HCT116 (cell line): ENCODE data around the gene TM9SF2.

Experiments used
- CBX3 ChIP-seq: IDR thresholded peaks from 2 replicates; pipeline ENCODE4 v1.6.1; 2012; ENCODE audit warnings: low read depth
- CTCF ChIP-seq, 3 experiments: fragments of 200-600 bp in 1 of 3; sonication (generic) in 1 of 3; IDR thresholded peaks in 2 of 3; conservative IDR thresholded peaks in 1 of 3; 2 replicates each; pipeline ENCODE4 v1.5.1; 2012 to 2017; ENCODE audit warnings: low read depth in 2 of 3, low read length in 2 of 3, antibody characterized with exemption in 1 of 3, borderline replicate concordance in 1 of 3, control low read depth in 1 of 3, mild to moderate bottlenecking in 1 of 3, mixed read lengths in 1 of 3, mixed run types in 1 of 3, moderate library complexity in 1 of 3; ENCODE audit not compliant: insufficient read depth in 1 of 3
- EGR1 ChIP-seq: IDR thresholded peaks from 2 replicates; pipeline ENCODE4 v1.6.1; 2012; ENCODE audit warnings: low read depth
- ELF1 ChIP-seq: IDR thresholded peaks from 2 replicates; pipeline ENCODE4 v1.6.1; 2012; ENCODE audit warnings: low read depth, borderline replicate concordance
- EZH2 ChIP-seq: fragments of 200-600 bp; sonication (generic); IDR thresholded peaks from 2 replicates; pipeline ENCODE4 v1.6.1; 2017; ENCODE audit warnings: antibody characterized with exemption, mixed run types
- EZH2phosphoT487 ChIP-seq: fragments of 200-600 bp; IDR thresholded peaks from 2 replicates; pipeline ENCODE4 v1.6.1; 2018; ENCODE audit warnings: antibody characterized with exemption, borderline replicate concordance
- MAX ChIP-seq: IDR thresholded peaks from 2 replicates; pipeline ENCODE4 v1.6.1; 2012
- POLR2A ChIP-seq: IDR thresholded peaks from 2 replicates; pipeline ENCODE4 v1.7.0; 2011; ENCODE audit warnings: borderline replicate concordance; ENCODE audit not compliant: insufficient read depth, insufficient read length; ENCODE audit errors: extremely low read depth
- POLR2AphosphoS5 ChIP-seq: IDR thresholded peaks from 2 replicates; pipeline ENCODE4 v1.6.1; 2011; ENCODE audit warnings: mild to moderate bottlenecking, low read depth, low read length, moderate library complexity
- RAD21 ChIP-seq: IDR thresholded peaks from 2 replicates; pipeline ENCODE4 v1.6.1; 2012; ENCODE audit warnings: low read depth, mild to moderate bottlenecking
- REST ChIP-seq: IDR thresholded peaks from 2 replicates; pipeline ENCODE4 v1.6.1; 2012; ENCODE audit warnings: low read depth
- SIN3A ChIP-seq: IDR thresholded peaks from 2 replicates; pipeline ENCODE4 v1.6.1; 2012; ENCODE audit warnings: low read depth
- TCF7L2 ChIP-seq: IDR thresholded peaks from 2 replicates; pipeline ENCODE4 v1.7.0; 2011; ENCODE audit warnings: borderline replicate concordance, inconsistent platforms; ENCODE audit not compliant: insufficient read depth, insufficient read length; ENCODE audit errors: extremely low read depth
- ZBTB33 ChIP-seq: IDR thresholded peaks from 2 replicates; pipeline ENCODE4 v1.6.1; 2011; ENCODE audit warnings: mild to moderate bottlenecking, low read length, moderate library complexity; ENCODE audit not compliant: insufficient replicate concordance; ENCODE audit errors: extremely low read depth

GRCh38 chr13:99556867-99557443, 55.7 kb downstream of the TM9SF2 start:
- TF ChIP-seq CBX3: no peak
- no peak for TF ChIP-seq CTCF (IDR thresholded peaks at IDR 0.05 in 2 of 3, conservative IDR thresholded peaks at IDR 0.05 in 1 of 3; ENCODE audit: borderline replicate concordance in 1 of 3, insufficient read depth in 1 of 3, low read depth in 2 of 3, low read length in 2 of 3)
- no peak for TF ChIP-seq ZBTB33
- TF ChIP-seq POLR2AphosphoS5: no peak
- TF ChIP-seq POLR2A: no peak
- TF ChIP-seq TCF7L2: no peak
- no peak for TF ChIP-seq EZH2
- no peak for TF ChIP-seq ELF1
- no peak for TF ChIP-seq RAD21
- no peak for TF ChIP-seq REST
- no peak for TF ChIP-seq SIN3A
- TF ChIP-seq EZH2phosphoT487: no peak
- TF ChIP-seq EGR1: no peak
- no peak for TF ChIP-seq MAX
